Bronchial epithelial cell (primary cell): Measurements from ENCODE around the gene R3HCC1L. TPM values are rescaled to one million over a fixed set of nuclear protein-coding genes. Genes with fewer than 3 reads are reported as not detected.

ENCODE experiments used
- DNase-seq: peaks from one replicate; pipeline ENCODE4 v3.0.0-alpha.2; 2010; ENCODE audit warnings: low read depth
- FAIRE-seq: peaks from 2 replicates; lab custom pipeline; 2011; peaks lifted over from hg19 to GRCh38; lab: Jason Lieb, UNC
- H3K27me3 ChIP-seq: 2 replicates; pipeline ENCODE4 v1.5.1; 2011; ENCODE audit warnings: low read length; ENCODE audit not compliant: control insufficient read depth, insufficient read depth
- H3K36me3 ChIP-seq: 2 replicates; pipeline ENCODE4 v1.5.1; 2011; ENCODE audit warnings: low read length; ENCODE audit not compliant: control insufficient read depth, insufficient read depth
- H3K4me3 ChIP-seq: 2 replicates; pipeline ENCODE4 v1.5.1; 2011; ENCODE audit warnings: mild to moderate bottlenecking, low read depth, low read length, control low read depth
- CTCF ChIP-seq: IDR thresholded peaks from 2 replicates; pipeline ENCODE4 v1.5.1; 2011; ENCODE audit warnings: mild to moderate bottlenecking, moderate library complexity, low read length, control low read depth, inconsistent platforms; ENCODE audit not compliant: insufficient read depth, severe bottlenecking
- total RNA-seq: library from RNA; depleted of rRNA; stranded (reverse); fragments of >200 nt; gene quantifications from 2 replicates; pipeline ENCODE4 v1.2.1, GENCODE V29; 2014

Gene R3HCC1L
- total RNA-seq, 1 donor from 2014 or later = 13.7 TPM

- no peaks in the 10 kb centered on the region for H3K36me3 ChIP-seq
- no peaks in the 10 kb centered on the region for H3K27me3 ChIP-seq
- no peak overlapping the region for H3K4me3 ChIP-seq
- FAIRE-seq = peak; percentile 7
- TF ChIP-seq CTCF = no peak
- peak; percentile 63 for DNase-seq
Measured at GRCh38 chr10:98259606-98260315, 125.3 kb downstream of the R3HCC1L start.

DNA sequence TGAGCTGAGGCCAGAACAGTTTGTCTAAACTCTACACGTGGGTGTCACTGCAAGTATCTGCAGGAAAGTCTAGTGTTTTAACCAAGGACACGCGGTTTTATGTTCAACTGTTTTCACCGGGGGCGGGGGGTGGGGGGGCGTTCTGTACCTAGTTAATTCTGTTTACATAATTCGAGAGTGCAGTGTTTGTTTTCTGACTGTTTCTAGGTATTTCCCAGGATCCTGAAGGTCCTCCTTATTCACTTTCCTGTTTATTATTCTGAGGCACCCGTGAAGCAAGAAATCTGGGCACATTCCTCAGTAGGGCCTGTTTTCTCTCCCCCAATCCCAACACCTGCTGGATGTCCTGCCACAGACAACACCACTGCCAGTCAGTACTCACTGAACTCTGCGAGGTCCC lies 125.9 kb downstream of the R3HCC1L start:
- H3K4me3 ChIP-seq = no peak overlapping the region
- DNase-seq (peak; percentile 33), FAIRE-seq (no peak)
- no peaks in the 10 kb centered on the region for H3K36me3 ChIP-seq
- no peaks in the 10 kb centered on the region for H3K27me3 ChIP-seq
- TF ChIP-seq CTCF = no peak

GRCh38 chr10:98260752-98261151 lies 126.3 kb downstream of the R3HCC1L start:
- no peak overlapping the region for H3K4me3 ChIP-seq
- H3K27me3 ChIP-seq = no peaks in the 10 kb centered on the region
- FAIRE-seq (no peak), DNase-seq (no peak)
- no peaks in the 10 kb centered on the region for H3K36me3 ChIP-seq
- TF ChIP-seq CTCF = no peak

DNA sequence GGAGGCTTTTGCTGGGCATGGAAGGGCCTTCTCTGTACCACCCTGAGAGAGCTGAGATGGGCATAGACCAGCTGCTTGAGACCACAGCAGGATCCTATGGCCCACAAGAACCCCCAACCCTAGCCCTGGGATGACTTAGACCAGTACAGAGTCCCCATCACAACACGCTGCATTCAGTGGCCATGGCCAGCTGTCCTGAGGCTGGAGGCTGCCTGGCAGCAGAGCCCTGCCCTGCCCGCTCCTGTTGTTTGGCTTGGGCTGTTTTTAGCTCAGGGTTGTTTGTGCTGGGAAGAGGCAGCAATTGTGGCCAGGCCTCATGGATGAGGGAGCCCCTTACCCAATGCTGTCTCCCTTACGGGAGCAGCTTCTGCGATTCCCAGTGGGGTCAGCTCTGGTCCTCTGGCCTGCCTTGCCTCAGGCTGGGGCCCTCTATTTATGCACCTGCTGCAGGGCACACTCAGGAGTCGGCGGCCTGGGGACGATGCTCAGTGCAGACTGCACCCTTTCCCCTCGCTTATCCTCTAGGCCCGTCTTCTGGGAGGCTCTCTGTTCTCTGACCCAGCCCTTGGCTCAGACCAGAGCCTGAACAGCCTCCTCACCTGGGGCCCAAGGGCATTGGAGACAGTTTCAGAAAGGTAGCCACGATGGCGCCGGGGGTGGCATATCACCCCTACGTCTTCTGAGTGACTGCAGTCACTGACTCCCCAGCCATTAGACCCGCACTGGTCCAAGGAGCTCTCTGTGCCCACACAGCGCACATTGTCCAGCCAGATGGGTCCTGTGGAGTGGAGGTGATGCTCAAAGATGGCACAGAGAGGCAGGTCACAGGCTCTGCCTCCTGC lies 127.2 kb downstream of the R3HCC1L start:
- FAIRE-seq (no peak), DNase-seq (no peak)
- no peaks in the 10 kb centered on the region for H3K36me3 ChIP-seq
- H3K4me3 ChIP-seq = no peak overlapping the region
- no peaks in the 10 kb centered on the region for H3K27me3 ChIP-seq
- no peak for TF ChIP-seq CTCF

DNA sequence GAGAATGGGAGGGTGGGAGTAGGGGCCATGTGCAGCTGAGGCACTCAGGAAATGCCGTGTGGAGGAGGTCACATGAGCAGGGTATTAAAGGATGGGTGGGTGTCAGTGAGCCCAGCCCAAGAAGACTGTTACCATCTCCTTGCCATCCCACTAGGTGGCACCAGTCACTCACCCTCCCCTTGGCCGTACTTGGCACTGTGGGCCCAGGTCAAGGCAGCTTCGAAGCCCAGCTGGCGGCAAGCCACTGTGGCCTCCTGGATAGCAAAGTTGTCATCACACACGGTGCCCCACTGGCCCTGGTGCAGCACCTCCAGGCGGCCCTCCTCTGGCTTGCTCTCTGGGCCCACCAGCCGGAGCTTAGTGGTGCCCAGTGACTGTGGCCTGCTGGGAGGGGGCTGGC lies 128.1 kb downstream of the R3HCC1L start:
- H3K4me3 ChIP-seq = no peak overlapping the region
- peak; percentile 85 for TF ChIP-seq CTCF
- FAIRE-seq (no peak), DNase-seq (peak; percentile 38)
- H3K27me3 ChIP-seq = no peaks in the 10 kb centered on the region
- no peaks in the 10 kb centered on the region for H3K36me3 ChIP-seq
